OCI-LY1 (cell line): ENCODE measurements around the gene AFAP1.

ENCODE experiments used
- H2AFZ ChIP-seq: fragments of 200-600 bp; sonication (generic), shearing (Covaris generic); 2 replicates; pipeline ENCODE4 v1.6.0; 2014; ENCODE audit warnings: antibody characterized with exemption, mild to moderate bottlenecking, low read length
- H3F3A ChIP-seq: fragments of 200-600 bp; sonication (generic), shearing (Covaris generic); 2 replicates; pipeline ENCODE4 v1.6.0; 2014; ENCODE audit warnings: mild to moderate bottlenecking, antibody characterized with exemption, low read length, moderate library complexity; ENCODE audit not compliant: insufficient read depth
- H3K27ac ChIP-seq: fragments of 200-600 bp; sonication (generic); 2 replicates; pipeline ENCODE4 v1.5.1; 2014; ENCODE audit warnings: low read length, mixed run types, mild to moderate bottlenecking, low read depth; ENCODE audit not compliant: poor library complexity, severe bottlenecking
- H3K27me3 ChIP-seq: fragments of 200-600 bp; sonication (generic); 2 replicates; pipeline ENCODE4 v1.6.0; 2014; ENCODE audit warnings: antibody characterized with exemption, mild to moderate bottlenecking, low read length, moderate library complexity; ENCODE audit not compliant: insufficient read depth
- H3K36me3 ChIP-seq: fragments of 200-600 bp; sonication (generic); 2 replicates; pipeline ENCODE4 v1.6.1; 2014; ENCODE audit warnings: mild to moderate bottlenecking, antibody characterized with exemption, low read length, moderate library complexity, mixed read lengths; ENCODE audit not compliant: insufficient read depth
- H3K4me1 ChIP-seq: fragments of 200-600 bp; sonication (generic); 2 replicates; pipeline ENCODE4 v1.5.1; 2014; ENCODE audit warnings: mild to moderate bottlenecking, low read length, moderate library complexity; ENCODE audit not compliant: insufficient read depth, severe bottlenecking
- H3K4me2 ChIP-seq: fragments of 200-600 bp; sonication (generic), shearing (Covaris generic); 2 replicates; pipeline ENCODE4 v1.6.1; 2014; ENCODE audit warnings: low read length
- H3K4me3 ChIP-seq: fragments of 200-600 bp; sonication (generic); 2 replicates; pipeline ENCODE4 v1.5.1; 2014; ENCODE audit warnings: low read length, low read depth, mild to moderate bottlenecking, mixed read lengths; ENCODE audit not compliant: poor library complexity, severe bottlenecking
- H3K79me2 ChIP-seq: fragments of 200-600 bp; shearing (Covaris generic); 2 replicates; pipeline ENCODE4 v1.6.1; 2016; ENCODE audit warnings: mixed run types, low read length, mixed read lengths; ENCODE audit not compliant: insufficient read depth
- H3K9ac ChIP-seq: fragments of 200-600 bp; sonication (generic), shearing (Covaris generic); 2 replicates; pipeline ENCODE4 v1.6.1; 2014; ENCODE audit warnings: mild to moderate bottlenecking, low read length, mixed read lengths
- H3K9me2 ChIP-seq: fragments of 200-600 bp; sonication (generic), shearing (Covaris generic); 2 replicates; pipeline ENCODE4 v1.6.1; 2014; ENCODE audit warnings: low read depth, mild to moderate bottlenecking, low read length, mixed read lengths
- H3K9me3 ChIP-seq: fragments of 200-600 bp; shearing (Covaris generic); 2 replicates; pipeline ENCODE4 v1.6.1; 2014; ENCODE audit warnings: low read length, mixed read lengths
- H4K20me1 ChIP-seq: fragments of 200-600 bp; sonication (generic), shearing (Covaris generic); 2 replicates; pipeline ENCODE4 v1.6.0; 2016; ENCODE audit warnings: mild to moderate bottlenecking, low read length; ENCODE audit not compliant: insufficient read depth
- CTCF ChIP-seq: fragments of 200-600 bp; sonication (generic), shearing (Covaris generic); IDR thresholded peaks from 2 replicates; pipeline ENCODE4 v1.5.1; 2017; ENCODE audit warnings: mild to moderate bottlenecking, antibody characterized with exemption, low read length, moderate library complexity, mixed read lengths
- EZH2 ChIP-seq: fragments of 200-600 bp; sonication (generic), shearing (Covaris generic); IDR thresholded peaks from 2 replicates; pipeline ENCODE4 v1.8.0; 2017; ENCODE audit warnings: borderline replicate concordance, mixed run types, mild to moderate bottlenecking, antibody characterized with exemption, low read length, moderate library complexity, mixed read lengths

AFAP1 gene

DNA sequence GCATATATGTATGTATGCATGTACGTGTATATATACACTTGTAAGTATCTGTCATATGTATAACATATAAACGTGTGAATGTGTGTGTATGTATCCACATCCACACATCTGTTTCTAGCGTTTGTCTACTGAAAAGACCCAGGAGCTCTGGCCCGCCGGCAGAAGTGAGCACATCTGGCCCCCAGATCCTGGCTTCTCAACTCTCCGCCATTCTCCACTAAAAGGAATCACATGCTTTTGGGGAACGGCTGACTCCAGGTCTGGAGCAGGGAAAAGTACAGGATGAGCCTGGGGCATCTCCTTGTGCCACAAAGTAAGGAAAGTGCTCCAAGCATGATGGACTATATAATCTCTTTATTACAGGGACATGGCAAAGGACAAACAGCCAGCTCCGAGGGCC is 143.7 kb downstream of the AFAP1 start:
- Histone ChIP-seq H3K36me3 (no peaks in the 10 kb centered on the region; the same call in 1 of the 2 replicates), H3K9ac (no peak overlapping the region), H4K20me1 (no peaks in the 10 kb centered on the region), H3F3A (no peaks in the 10 kb centered on the region), H3K9me3 (no peaks in the 10 kb centered on the region), H3K4me3 (no peak overlapping the region), H3K27me3 (no peaks in the 10 kb centered on the region), H3K79me2 (no peaks in the 10 kb centered on the region), H2AFZ (no peak overlapping the region), H3K4me1 (peaks cover 56% of the 10 kb centered on the region), H3K27ac (no peak overlapping the region), H3K4me2 (no peak overlapping the region), H3K9me2 (no peaks in the 10 kb centered on the region)
- no peak for TF ChIP-seq EZH2
- TF ChIP-seq CTCF, result no peak

- peak overlapping the region; percentile 61 for H3K4me2 ChIP-seq
- TF ChIP-seq CTCF, result no peak
- TF ChIP-seq EZH2, result no peak
Observed at GRCh38 chr4:7793186-7793585, 146.5 kb downstream of the AFAP1 start.

GRCh38 chr4:7792616-7793015 is 147.0 kb downstream of the AFAP1 start:
- Histone ChIP-seq H3K9ac (no peak overlapping the region; the same call in 1 of the 2 replicates), H3K4me2 (peak overlapping the region; percentile 61), H4K20me1 (no peaks in the 10 kb centered on the region), H3K27me3 (no peaks in the 10 kb centered on the region), H3K9me3 (no peaks in the 10 kb centered on the region), H3K27ac (peak overlapping the region; percentile 95), H2AFZ (no peak overlapping the region), H3K4me1 (peaks cover 56% of the 10 kb centered on the region), H3K9me2 (no peaks in the 10 kb centered on the region), H3F3A (no peaks in the 10 kb centered on the region), H3K36me3 (no peaks in the 10 kb centered on the region; the same call in 1 of the 2 replicates), H3K4me3 (peak overlapping the region; percentile 38), H3K79me2 (no peaks in the 10 kb centered on the region)
- TF ChIP-seq CTCF (no peak), EZH2 (no peak)

More at GRCh38 chr4:7793186-7793585, 146.5 kb downstream of the AFAP1 start:
- Histone ChIP-seq H4K20me1 (no peaks in the 10 kb centered on the region), H3K4me1 (peaks cover 56% of the 10 kb centered on the region), H3K9me3 (no peaks in the 10 kb centered on the region), H3K27ac (peak overlapping the region; percentile 95), H3K9ac (no peak overlapping the region; the same call in 1 of the 2 replicates), H3K36me3 (no peaks in the 10 kb centered on the region; the same call in 1 of the 2 replicates), H3K27me3 (no peaks in the 10 kb centered on the region), H3K79me2 (no peaks in the 10 kb centered on the region), H2AFZ (no peak overlapping the region), H3K9me2 (no peaks in the 10 kb centered on the region), H3F3A (no peaks in the 10 kb centered on the region), H3K4me3 (peak overlapping the region; percentile 38)
